Type B pancreatic cell (in vitro differentiated cells): ENCODE measurements around the gene TMCC1. TPM values are rescaled to one million over a fixed set of nuclear protein-coding genes. Genes with fewer than 3 reads are reported as not detected.

Experiments used
- DNase-seq: peaks from one replicate; pipeline ENCODE4 v3.0.0; 2021; ENCODE audit warnings: mixed read lengths; ENCODE audit not compliant: unreplicated experiment; ENCODE audit errors: extremely low spot score
- H3K27ac Mint-ChIP-seq: 2 replicates; pipeline ENCODE4 v1.8.0; 2021; ENCODE audit warnings: mild to moderate bottlenecking, mixed read lengths
- H3K27me3 Mint-ChIP-seq: 2 replicates; pipeline ENCODE4 v1.8.0; 2021; ENCODE audit warnings: mixed read lengths
- H3K36me3 Mint-ChIP-seq: 2 replicates; pipeline ENCODE4 v1.8.0; 2021; ENCODE audit warnings: mixed read lengths
- H3K4me1 Mint-ChIP-seq: one replicate; pipeline ENCODE4 v1.8.0; 2021; ENCODE audit warnings: mixed read lengths; ENCODE audit not compliant: unreplicated experiment
- H3K4me3 Mint-ChIP-seq: 2 replicates; pipeline ENCODE4 v1.8.0; 2021; ENCODE audit warnings: mild to moderate bottlenecking, mixed read lengths
- H3K9me3 Mint-ChIP-seq: 2 replicates; pipeline ENCODE4 v1.8.0; 2021; ENCODE audit warnings: mixed read lengths
- CTCF ChIP-seq: fragments of 200-600 bp; sonication (generic); conservative IDR thresholded peaks from 2 replicates; pipeline ENCODE4 v1.5.0; 2021; ENCODE audit warnings: antibody characterized with exemption, mild to moderate bottlenecking
- total RNA-seq: library from RNA; stranded (reverse); gene quantifications from 2 replicates; pipeline ENCODE4 v1.2.1, GENCODE V29; 2021; ENCODE audit warnings: low replicate concordance

The TMCC1 gene
- total RNA-seq, 1 donor from 2014 or later: 46.9 TPM

DNA sequence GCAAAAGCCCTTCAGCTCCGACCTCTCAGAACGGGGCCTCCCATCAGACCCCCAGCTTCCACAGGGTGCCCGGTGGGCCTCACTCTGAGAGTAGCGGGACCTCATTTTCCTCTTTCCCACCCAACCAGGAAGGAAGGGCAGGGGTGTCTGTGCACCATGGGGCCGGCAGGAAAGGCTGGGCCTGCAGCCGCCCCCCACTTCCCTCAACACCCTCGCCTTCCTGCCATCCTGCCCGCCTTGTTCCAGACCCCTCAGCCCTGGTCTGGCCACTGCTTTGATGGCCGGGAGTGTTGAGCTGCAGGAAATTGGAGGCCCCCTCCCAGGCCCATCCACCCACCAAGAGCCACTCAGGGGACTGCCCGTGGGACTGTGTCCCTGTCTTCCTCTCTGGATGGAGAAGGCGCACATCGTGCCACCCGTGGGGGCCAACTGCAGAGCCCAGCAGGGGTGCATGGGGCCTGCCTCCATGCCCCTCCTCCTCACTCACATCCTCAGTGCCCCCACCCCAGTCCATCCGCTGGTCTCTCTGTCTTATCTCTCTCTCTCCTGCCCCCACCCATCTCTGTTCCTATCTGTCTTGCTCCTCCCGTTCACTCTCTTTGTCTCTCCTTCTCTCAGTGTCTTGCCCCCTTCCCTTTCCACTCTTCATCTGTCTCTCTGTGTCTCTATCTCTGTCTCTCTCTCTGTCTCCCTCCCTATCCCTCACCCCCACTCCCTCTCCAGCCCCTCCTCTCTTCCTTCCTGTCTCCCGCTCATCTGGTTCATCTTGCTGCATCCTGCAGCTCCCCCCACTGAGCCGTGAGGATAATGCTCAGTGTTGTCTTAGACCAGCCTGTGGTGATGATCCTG, 285.2 kb downstream of the TMCC1 start:
- no peak for DNase-seq
- H3K4me1 Mint-ChIP-seq: peaks cover 36% of the 10 kb centered on the region

DNA sequence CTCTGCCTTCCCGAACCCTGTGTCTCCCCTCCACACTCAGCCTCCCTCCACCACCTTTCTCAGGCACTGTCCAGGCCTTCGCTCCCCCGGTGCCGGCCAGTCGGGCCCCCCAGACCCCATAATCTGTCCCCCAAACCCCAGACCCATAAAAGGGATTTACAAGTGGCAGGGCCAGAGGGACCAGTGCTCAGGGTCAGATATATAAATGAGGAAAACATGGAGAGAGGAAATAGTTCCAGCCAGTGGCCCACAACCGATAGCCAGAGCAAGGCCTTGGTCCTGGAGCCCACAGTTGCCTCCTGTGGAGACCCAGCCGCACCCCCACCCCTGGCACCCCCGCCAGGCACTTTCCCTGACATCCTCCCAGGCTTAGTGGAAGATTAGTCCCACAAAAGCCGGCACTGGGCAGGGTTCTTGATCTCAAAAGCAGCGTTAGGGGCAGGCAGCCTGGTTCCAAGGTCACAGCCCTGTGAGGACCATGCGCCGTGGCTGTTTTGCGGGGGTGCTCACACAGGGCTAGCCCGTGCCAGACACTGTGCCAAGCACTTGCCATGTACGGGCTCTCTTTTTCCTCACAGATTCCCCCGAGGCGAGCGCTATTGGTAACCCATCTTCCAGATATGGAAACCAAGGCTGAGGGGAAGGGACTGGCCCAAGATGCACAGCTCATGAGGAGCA, 286.0 kb downstream of the TMCC1 start:
- no peak for TF ChIP-seq CTCF
- no peak for DNase-seq
- Mint-ChIP-seq H3K9me3 (no peaks in the 10 kb centered on the region), H3K27ac (peak overlapping the region; percentile 74), H3K27me3 (peaks cover 24% of the 10 kb centered on the region), H3K4me3 (peak overlapping the region; percentile 91), H3K4me1 (peaks cover 37% of the 10 kb centered on the region), H3K36me3 (no peaks in the 10 kb centered on the region)

More for the DNA sequence above, 285.2 kb downstream of the TMCC1 start:
- peak overlapping the region; percentile 39 for H3K4me3 Mint-ChIP-seq
- peak; percentile 20 for TF ChIP-seq CTCF
- no peak overlapping the region for H3K27ac Mint-ChIP-seq
- peaks cover 24% of the 10 kb centered on the region for H3K27me3 Mint-ChIP-seq
- no peaks in the 10 kb centered on the region for H3K36me3 Mint-ChIP-seq
- H3K9me3 Mint-ChIP-seq: no peaks in the 10 kb centered on the region

DNA sequence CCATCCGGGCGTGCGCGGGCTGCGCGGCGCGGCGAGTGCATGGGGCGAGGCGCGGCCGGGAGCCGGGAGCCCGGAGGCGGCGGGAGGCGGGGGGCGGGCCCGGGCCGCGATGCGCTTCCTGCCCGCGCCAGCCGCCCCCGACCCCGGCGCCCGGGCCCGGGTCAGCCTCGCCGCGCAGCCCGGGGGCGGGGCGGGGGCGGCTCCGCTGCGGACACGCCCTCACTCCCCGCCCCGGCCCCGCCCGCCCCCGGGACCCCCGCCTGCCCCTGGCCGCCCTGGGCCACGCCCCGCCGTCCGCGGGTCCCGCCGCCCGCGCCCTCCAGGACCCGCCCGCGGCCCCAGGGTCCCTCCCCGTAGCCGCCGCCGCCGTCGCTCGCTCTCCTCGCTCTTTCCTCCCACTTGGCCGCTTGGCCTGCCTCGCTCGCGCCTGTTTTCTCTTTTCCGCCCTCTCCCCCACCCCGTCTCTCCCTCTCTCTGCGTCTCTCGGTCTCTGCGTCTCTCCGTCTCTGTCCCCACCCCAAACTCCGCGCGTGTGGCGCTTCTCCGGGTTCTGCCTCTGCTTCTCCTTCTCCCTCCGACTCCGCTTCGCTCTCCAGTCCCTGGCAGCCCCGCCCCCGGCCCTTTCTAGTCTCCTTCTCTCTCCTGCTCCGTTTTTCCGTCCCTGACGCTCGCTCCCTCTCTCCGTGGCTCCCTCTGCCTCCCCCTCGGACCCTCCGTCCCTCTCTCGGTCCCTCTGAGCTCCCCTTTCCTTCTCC, 286.7 kb downstream of the TMCC1 start, which contains the start of gene PLXND1:
TSS of gene PLXND1 (minus strand) at position 41 of the 755 bp plus-strand sequence. CDS start at position 4, 37 bp downstream.
- Mint-ChIP-seq H3K36me3 (no peaks in the 10 kb centered on the region), H3K4me1 (peaks cover 38% of the 10 kb centered on the region), H3K27me3 (peaks cover 24% of the 10 kb centered on the region), H3K4me3 (peak within 1 kb of the TSS; percentile 96), H3K9me3 (no peaks in the 10 kb centered on the region), H3K27ac (peak within 1 kb of the TSS; percentile 93)
- no peak for DNase-seq
- no peak for TF ChIP-seq CTCF

GRCh38 chr3:129605922-129606635, 287.4 kb downstream of the TMCC1 start:
- peak overlapping the region; percentile 93 for H3K27ac Mint-ChIP-seq
- H3K27me3 Mint-ChIP-seq: peaks cover 24% of the 10 kb centered on the region
- no peak for DNase-seq
- H3K36me3 Mint-ChIP-seq: no peaks in the 10 kb centered on the region
- no peaks in the 10 kb centered on the region for H3K9me3 Mint-ChIP-seq
- H3K4me1 Mint-ChIP-seq: peaks cover 42% of the 10 kb centered on the region
- TF ChIP-seq CTCF: no peak
- H3K4me3 Mint-ChIP-seq: peak overlapping the region; percentile 96
